Kidney epithelial cell (primary cell): Measurements from ENCODE around the gene AKT3. TPM values are rescaled to one million over a fixed set of nuclear protein-coding genes. Genes with fewer than 3 reads are reported as not detected.

Experiments
- DNase-seq: peaks from one replicate; pipeline ENCODE4 v3.0.0-alpha.2; 2010; ENCODE audit warnings: low read depth
- H3K27me3 ChIP-seq: 2 replicates; pipeline ENCODE4 v1.6.0; 2011; ENCODE audit warnings: low read length; ENCODE audit not compliant: control insufficient read depth, insufficient read depth
- H3K36me3 ChIP-seq: 2 replicates; pipeline ENCODE4 v1.5.1; 2011; ENCODE audit warnings: low read length; ENCODE audit not compliant: control insufficient read depth, insufficient read depth
- H3K4me3 ChIP-seq: 2 replicates; pipeline ENCODE4 v1.5.1; 2011; ENCODE audit warnings: low read depth, mild to moderate bottlenecking, control low read depth, low read length
- CTCF ChIP-seq: IDR thresholded peaks from 2 replicates; pipeline ENCODE4 v1.5.1; 2011; ENCODE audit warnings: mild to moderate bottlenecking, moderate library complexity, low read length, control low read depth, inconsistent platforms; ENCODE audit not compliant: insufficient read depth, poor library complexity, severe bottlenecking
- total RNA-seq: library from RNA; depleted of rRNA; stranded (reverse); fragments of >200 nt; gene quantifications from 2 replicates; pipeline ENCODE4 v1.2.3, GENCODE V29; 2015

Gene AKT3
- total RNA-seq, 1 donor from 2014 or later, result 13.1 TPM

GRCh38 chr1:243846761-243847160 lies 3.3 kb downstream of the AKT3 start:
- Histone ChIP-seq H3K4me3 (no peak overlapping the region), H3K27me3 (no peaks in the 10 kb centered on the region), H3K36me3 (no peaks in the 10 kb centered on the region)
- DNase-seq, result no peak
- no peak for TF ChIP-seq CTCF

DNA sequence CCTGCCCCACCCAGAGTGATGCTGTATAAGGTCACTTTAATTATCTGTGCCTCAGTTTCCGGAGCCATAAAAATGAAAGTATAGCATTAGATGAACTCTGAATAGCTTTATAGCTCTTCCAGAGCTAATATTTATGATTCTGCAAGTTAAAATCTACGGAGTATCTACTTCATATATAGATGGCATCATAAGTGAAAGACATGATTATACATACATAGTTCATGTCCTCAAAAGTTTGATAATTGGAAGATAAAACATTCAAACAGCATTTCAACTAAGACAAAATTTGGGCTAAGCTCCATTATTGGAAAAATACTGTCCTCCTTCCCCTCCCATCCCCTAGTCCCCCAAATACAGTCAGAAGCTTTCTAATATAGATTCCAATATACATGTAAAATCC lies 4.2 kb downstream of the AKT3 start:
- no peak for DNase-seq
- H3K27me3 ChIP-seq, result no peaks in the 10 kb centered on the region
- TF ChIP-seq CTCF, result no peak

GRCh38 chr1:243844186-243844585 lies 5.9 kb downstream of the AKT3 start:
- no peak for TF ChIP-seq CTCF
- H3K36me3 ChIP-seq, result no peaks in the 10 kb centered on the region
- no peak for DNase-seq
- no peaks in the 10 kb centered on the region for H3K27me3 ChIP-seq
- no peak overlapping the region for H3K4me3 ChIP-seq

More for the DNA sequence above, 4.2 kb downstream of the AKT3 start:
- H3K4me3 ChIP-seq, result no peak overlapping the region
- no peaks in the 10 kb centered on the region for H3K36me3 ChIP-seq

- DNase-seq, result no peak
- no peaks in the 10 kb centered on the region for H3K36me3 ChIP-seq
- no peak overlapping the region for H3K4me3 ChIP-seq
- no peak for TF ChIP-seq CTCF
- no peaks in the 10 kb centered on the region for H3K27me3 ChIP-seq
Observed at GRCh38 chr1:243842978-243843511, 7.0 kb downstream of the AKT3 start.

DNA sequence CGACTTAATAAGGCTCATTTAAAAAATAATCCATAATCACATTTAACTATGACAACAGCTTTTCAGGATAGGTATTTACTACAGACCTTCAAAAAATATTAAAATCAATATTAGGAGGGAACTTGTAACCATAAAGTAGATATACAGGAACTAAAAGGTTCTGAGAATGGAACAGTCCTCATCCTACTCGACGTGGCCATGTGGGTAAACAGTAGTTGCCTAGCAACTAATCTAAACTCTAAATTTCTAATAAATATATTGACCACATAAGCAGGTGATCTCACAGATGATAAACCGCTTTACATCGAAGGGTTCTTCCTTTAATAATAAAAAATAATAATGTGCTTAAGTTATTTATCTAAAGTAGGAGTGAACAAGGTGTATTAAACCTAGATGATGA lies 7.9 kb downstream of the AKT3 start:
- no peak for TF ChIP-seq CTCF
- H3K27me3 ChIP-seq, result no peaks in the 10 kb centered on the region
- H3K36me3 ChIP-seq, result no peaks in the 10 kb centered on the region
- DNase-seq, result no peak
- H3K4me3 ChIP-seq, result no peak overlapping the region

DNA sequence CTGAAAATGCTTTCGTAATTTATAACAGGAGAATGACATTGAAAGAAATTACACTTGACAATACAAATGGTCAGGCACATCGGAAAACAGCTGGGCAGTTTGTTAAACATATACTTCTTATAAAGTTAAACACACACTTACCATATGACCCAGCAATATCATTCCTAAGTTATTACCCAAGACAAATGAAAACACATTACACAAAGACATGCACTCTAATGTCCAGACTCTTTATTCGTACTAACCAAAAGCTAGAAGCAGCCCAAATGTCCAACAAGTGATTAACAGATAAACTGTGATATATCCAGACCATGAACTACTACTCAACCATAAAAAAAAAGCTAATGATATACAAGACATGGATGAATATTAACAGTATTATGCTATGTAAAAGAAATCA lies 8.5 kb downstream of the AKT3 start:
- Histone ChIP-seq H3K4me3 (no peak overlapping the region), H3K36me3 (no peaks in the 10 kb centered on the region), H3K27me3 (no peaks in the 10 kb centered on the region)
- DNase-seq, result no peak
- no peak for TF ChIP-seq CTCF
